Cardiac muscle cell (in vitro differentiated cells and primary cell): ENCODE measurements around the gene EPS8L2. TPM values are rescaled to one million over a fixed set of nuclear protein-coding genes. Genes with fewer than 3 reads are reported as not detected.
A peak's percentile ranks its signal among the peaks of the same experiment; 100 is the strongest.

Experiments
- DNase-seq, 2 donors: peaks; one replicate each; pipeline versions ENCODE4 v3.0.0 to v3.0.0-alpha.2; 2010 to 2017; ENCODE audit warnings: low read depth in 1 of 2, low spot score in 1 of 2
- H3K27ac ChIP-seq: fragments of 200-600 bp; sonication (generic); 2 replicates; pipeline ENCODE4 v1.5.1; 2016
- H3K27me3 ChIP-seq: fragments of 200-600 bp; sonication (generic); 2 replicates; pipeline ENCODE4 v1.6.0; 2016; ENCODE audit warnings: control low read depth
- H3K36me3 ChIP-seq: fragments of 200-600 bp; sonication (generic); 2 replicates; pipeline ENCODE4 v1.5.1; 2016; ENCODE audit warnings: control low read depth
- H3K4me1 ChIP-seq: fragments of 200-600 bp; sonication (generic); 2 replicates; pipeline ENCODE4 v1.8.1; 2017; ENCODE audit warnings: low read depth, mild to moderate bottlenecking, mixed run types
- H3K4me3 ChIP-seq: fragments of 200-600 bp; sonication (generic); 2 replicates; pipeline ENCODE4 v1.5.1; 2016; ENCODE audit warnings: mild to moderate bottlenecking
- H3K9me3 ChIP-seq: fragments of 200-600 bp; sonication (generic); 2 replicates; pipeline ENCODE4 v1.5.1; 2017; ENCODE audit warnings: low read depth, mild to moderate bottlenecking, control low read depth
- CTCF ChIP-seq: IDR thresholded peaks from 2 replicates; pipeline ENCODE4 v1.5.1; 2012; ENCODE audit warnings: low read depth, mild to moderate bottlenecking, low read length
- polyA plus RNA-seq: library from polyadenylated mRNA; unstranded; fragments of >200 nt; fragmentation: Nextera tagmentation; extraction: Ambion mirVana; gene quantifications from 2 replicates; pipeline ENCODE4 v1.2.1, GENCODE V29; 2016
- total RNA-seq: library from RNA; depleted of rRNA; stranded (reverse); fragments of >200 nt; gene quantifications from 2 replicates; pipeline ENCODE4 v1.2.3, GENCODE V29; 2016

EPS8L2 gene
- total and polyA plus RNA-seq, 2 experiments from 2014 or later: 22.6 to 25.7 TPM

GRCh38 chr11:773425-773824, 67.4 kb downstream of the EPS8L2 start:
- no peak for TF ChIP-seq CTCF
- Histone ChIP-seq H3K27ac (no peak overlapping the region), H3K36me3 (peaks cover 16% of the 10 kb centered on the region), H3K4me3 (no peak overlapping the region), H3K4me1 (peaks cover 8% of the 10 kb centered on the region), H3K9me3 (no peaks in the 10 kb centered on the region), H3K27me3 (no peaks in the 10 kb centered on the region)
- DNase-seq: no peak

GRCh38 chr11:773830-774229, 67.8 kb downstream of the EPS8L2 start:
- peaks cover 16% of the 10 kb centered on the region for H3K36me3 ChIP-seq
- no peak for TF ChIP-seq CTCF

GRCh38 chr11:774873-775592, 69.0 kb downstream of the EPS8L2 start:
- Histone ChIP-seq H3K27me3 (no peaks in the 10 kb centered on the region), H3K4me3 (no peak overlapping the region), H3K9me3 (no peaks in the 10 kb centered on the region), H3K27ac (no peak overlapping the region), H3K36me3 (peaks cover 13% of the 10 kb centered on the region), H3K4me1 (peaks cover 8% of the 10 kb centered on the region)
- DNase-seq: peak in 1 of 2 donors; percentile 34
- no peak for TF ChIP-seq CTCF

More at GRCh38 chr11:773830-774229, 67.8 kb downstream of the EPS8L2 start:
- DNase-seq: no peak
- Histone ChIP-seq H3K4me3 (no peak overlapping the region), H3K9me3 (no peaks in the 10 kb centered on the region), H3K27ac (no peak overlapping the region), H3K4me1 (peaks cover 8% of the 10 kb centered on the region), H3K27me3 (no peaks in the 10 kb centered on the region)

GRCh38 chr11:776263-776560, 70.2 kb downstream of the EPS8L2 start:
- H3K4me3 ChIP-seq: peak overlapping the region; percentile 97
- H3K4me1 ChIP-seq: peaks cover 8% of the 10 kb centered on the region
- no peak for TF ChIP-seq CTCF
- H3K27me3 ChIP-seq: no peaks in the 10 kb centered on the region
- peak overlapping the region; percentile 99 for H3K27ac ChIP-seq
- no peak for DNase-seq
- H3K9me3 ChIP-seq: no peaks in the 10 kb centered on the region
- H3K36me3 ChIP-seq: peaks cover 5% of the 10 kb centered on the region

- peak; percentile 39 to 90 for DNase-seq
- Histone ChIP-seq H3K27me3 (no peaks in the 10 kb centered on the region), H3K9me3 (no peaks in the 10 kb centered on the region), H3K27ac (peak overlapping the region; percentile 99), H3K4me1 (peaks cover 8% of the 10 kb centered on the region), H3K36me3 (peaks cover 5% of the 10 kb centered on the region), H3K4me3 (peak overlapping the region; percentile 97)
- TF ChIP-seq CTCF: no peak
These were observed 70.7 kb downstream of the EPS8L2 start for GRCh38 chr11:776561-777287.

Other genes with a start within 250 kb of the EPS8L2 start
- gene RNH1, start 199.0 kb upstream of the EPS8L2 start, total RNA-seq: 149 and 186 TPM in 2 replicates
- 157 and 176 TPM in 2 replicates for gene RNH1, start 199.0 kb upstream of the EPS8L2 start, polyA plus RNA-seq
- gene HRAS, start 170.7 kb upstream of the EPS8L2 start, total RNA-seq: 49.6 and 63.1 TPM in 2 replicates
- 60.0 and 97.8 TPM in 2 replicates for gene HRAS, start 170.7 kb upstream of the EPS8L2 start, polyA plus RNA-seq
- gene LRRC56, start 168.7 kb upstream of the EPS8L2 start, total RNA-seq: 2.6 and 4.5 TPM in 2 replicates
- gene LRRC56, start 168.7 kb upstream of the EPS8L2 start, polyA plus RNA-seq: 2.5 and 3.4 TPM in 2 replicates
- gene LMNTD2, start 145.5 kb upstream of the EPS8L2 start, total RNA-seq: 12.3 and 21.1 TPM in 2 replicates
- 18.4 and 18.8 TPM in 2 replicates for gene LMNTD2, start 145.5 kb upstream of the EPS8L2 start, polyA plus RNA-seq
- 47.8 and 49.5 TPM in 2 replicates for gene RASSF7, start 145.3 kb upstream of the EPS8L2 start, total RNA-seq
- gene RASSF7, start 145.3 kb upstream of the EPS8L2 start, polyA plus RNA-seq: 49.6 and 66.7 TPM in 2 replicates
- 36.4 and 48.0 TPM in 2 replicates for gene PHRF1, start 129.8 kb upstream of the EPS8L2 start, total RNA-seq
- 17.8 and 22.8 TPM in 2 replicates for gene PHRF1, start 129.8 kb upstream of the EPS8L2 start, polyA plus RNA-seq
- 17.7 and 24.7 TPM in 2 replicates for gene IRF7, start 90.3 kb upstream of the EPS8L2 start, total RNA-seq
- gene IRF7, start 90.3 kb upstream of the EPS8L2 start, polyA plus RNA-seq: 13.0 and 17.0 TPM in 2 replicates
- gene CDHR5, start 81.3 kb upstream of the EPS8L2 start, total RNA-seq: 0.18 TPM in 1 of 2 replicates, not detected in the other
- 0.27 and 0.60 TPM in 2 replicates for gene CDHR5, start 81.3 kb upstream of the EPS8L2 start, polyA plus RNA-seq
- 4.3 and 4.4 TPM in 2 replicates for gene SCT, start 79.0 kb upstream of the EPS8L2 start, total RNA-seq
- 8.9 and 18.8 TPM in 2 replicates for gene SCT, start 79.0 kb upstream of the EPS8L2 start, polyA plus RNA-seq
- 0.60 and 1.2 TPM in 2 replicates for gene DRD4, start 69.0 kb upstream of the EPS8L2 start, total RNA-seq
- 0.75 and 2.2 TPM in 2 replicates for gene DRD4, start 69.0 kb upstream of the EPS8L2 start, polyA plus RNA-seq
- 80.0 and 90.0 TPM in 2 replicates for gene DEAF1, start 11.0 kb upstream of the EPS8L2 start, total RNA-seq
- gene DEAF1, start 11.0 kb upstream of the EPS8L2 start, polyA plus RNA-seq: 88.6 and 124 TPM in 2 replicates
- gene TMEM80, start 10.4 kb upstream of the EPS8L2 start, total RNA-seq: 53.4 and 70.5 TPM in 2 replicates
- 72.3 and 93.5 TPM in 2 replicates for gene TMEM80, start 10.4 kb upstream of the EPS8L2 start, polyA plus RNA-seq
- gene TALDO1, start 41.2 kb downstream of the EPS8L2 start, total RNA-seq: 144 and 158 TPM in 2 replicates
- gene TALDO1, start 41.2 kb downstream of the EPS8L2 start, polyA plus RNA-seq: 163 and 174 TPM in 2 replicates
- gene GATD1, start 71.3 kb downstream of the EPS8L2 start, total RNA-seq: 62.2 and 64.1 TPM in 2 replicates
- 27.9 and 60.4 TPM in 2 replicates for gene GATD1, start 71.3 kb downstream of the EPS8L2 start, polyA plus RNA-seq
- 1.6 and 7.6 TPM in 2 replicates for gene CEND1, start 83.9 kb downstream of the EPS8L2 start, total RNA-seq
- 1.7 and 8.2 TPM in 2 replicates for gene CEND1, start 83.9 kb downstream of the EPS8L2 start, polyA plus RNA-seq
- gene SLC25A22, start 92.0 kb downstream of the EPS8L2 start, total RNA-seq: 17.6 and 34.7 TPM in 2 replicates
- gene SLC25A22, start 92.0 kb downstream of the EPS8L2 start, polyA plus RNA-seq: 18.9 and 21.2 TPM in 2 replicates
- gene PIDD1, start 99.0 kb downstream of the EPS8L2 start, total RNA-seq: 24.0 and 36.8 TPM in 2 replicates
- 33.4 and 40.2 TPM in 2 replicates for gene PIDD1, start 99.0 kb downstream of the EPS8L2 start, polyA plus RNA-seq
- gene RPLP2, start 103.7 kb downstream of the EPS8L2 start, total RNA-seq: 523 and 1,109 TPM in 2 replicates
- gene RPLP2, start 103.7 kb downstream of the EPS8L2 start, polyA plus RNA-seq: 496 and 502 TPM in 2 replicates
- 59.9 and 99.9 TPM in 2 replicates for gene PNPLA2, start 112.7 kb downstream of the EPS8L2 start, total RNA-seq
- gene PNPLA2, start 112.7 kb downstream of the EPS8L2 start, polyA plus RNA-seq: 81.6 and 91.1 TPM in 2 replicates
- gene CRACR2B, start 121.7 kb downstream of the EPS8L2 start, total RNA-seq: 43.9 and 91.0 TPM in 2 replicates
- gene CRACR2B, start 121.7 kb downstream of the EPS8L2 start, polyA plus RNA-seq: 84.5 and 113 TPM in 2 replicates
- 146 and 177 TPM in 2 replicates for gene CD151, start 126.7 kb downstream of the EPS8L2 start, total RNA-seq
- 210 and 290 TPM in 2 replicates for gene CD151, start 126.7 kb downstream of the EPS8L2 start, polyA plus RNA-seq
- 67.3 and 152 TPM in 2 replicates for gene POLR2L, start 136.3 kb downstream of the EPS8L2 start, total RNA-seq
- 317 and 482 TPM in 2 replicates for gene POLR2L, start 136.3 kb downstream of the EPS8L2 start, polyA plus RNA-seq
- 85.3 and 140 TPM in 2 replicates for gene TSPAN4, start 136.6 kb downstream of the EPS8L2 start, total RNA-seq
- gene TSPAN4, start 136.6 kb downstream of the EPS8L2 start, polyA plus RNA-seq: 79.1 and 125 TPM in 2 replicates
- 58.1 and 67.7 TPM in 2 replicates for gene CHID1, start 204.6 kb downstream of the EPS8L2 start, total RNA-seq
- gene CHID1, start 204.6 kb downstream of the EPS8L2 start, polyA plus RNA-seq: 145 and 187 TPM in 2 replicates
- gene AP2A2, start 219.6 kb downstream of the EPS8L2 start, total RNA-seq: 54.7 and 77.6 TPM in 2 replicates
- 47.6 and 67.6 TPM in 2 replicates for gene AP2A2, start 219.6 kb downstream of the EPS8L2 start, polyA plus RNA-seq